GM19043 (cell line): ENCODE results near the gene RASSF5.

Experiments used
- ATAC-seq: cut with Tn5 transposase; IDR thresholded peaks from one replicate; pipeline ENCODE4 v1.9.1; 2021; ENCODE audit warnings: low read depth; ENCODE audit not compliant: unreplicated experiment

RASSF5 gene

DNA sequence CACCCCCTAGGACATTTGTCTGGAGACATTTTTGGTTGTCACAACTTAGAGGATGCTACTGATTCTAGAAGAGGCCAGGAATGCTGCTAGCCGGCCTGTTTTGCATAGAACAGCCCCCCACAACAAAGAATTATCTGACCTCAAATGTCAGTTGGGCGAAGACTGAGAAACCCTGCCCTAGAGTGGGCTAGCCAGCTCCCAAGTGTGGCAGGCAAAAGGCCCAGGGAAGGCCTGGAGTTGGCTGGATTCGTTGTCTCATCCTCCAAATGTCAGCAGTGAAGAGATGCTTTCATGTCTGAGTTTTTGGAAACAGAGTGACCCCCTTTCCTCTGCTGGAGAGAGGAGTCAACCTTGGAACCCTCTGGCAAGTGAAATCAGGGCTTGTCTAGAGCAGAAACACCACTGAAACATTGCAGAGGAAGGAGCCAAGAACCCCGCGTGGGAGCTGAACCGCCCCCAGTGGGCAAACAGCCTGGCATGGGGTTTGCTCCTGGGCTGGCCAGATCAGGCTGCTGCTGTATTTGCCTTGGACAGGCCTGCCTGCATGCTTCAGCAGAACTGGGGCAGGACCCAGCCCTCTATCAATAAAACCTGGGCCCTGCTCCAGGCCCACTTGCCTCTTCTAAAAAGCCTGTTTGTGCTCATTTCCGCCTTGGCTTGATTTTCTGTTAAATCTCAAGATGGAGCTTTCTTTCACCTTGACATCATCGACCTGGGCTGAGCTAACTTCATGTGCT lies 32.9 kb downstream of the RASSF5 start:
- ATAC-seq = no peak

DNA sequence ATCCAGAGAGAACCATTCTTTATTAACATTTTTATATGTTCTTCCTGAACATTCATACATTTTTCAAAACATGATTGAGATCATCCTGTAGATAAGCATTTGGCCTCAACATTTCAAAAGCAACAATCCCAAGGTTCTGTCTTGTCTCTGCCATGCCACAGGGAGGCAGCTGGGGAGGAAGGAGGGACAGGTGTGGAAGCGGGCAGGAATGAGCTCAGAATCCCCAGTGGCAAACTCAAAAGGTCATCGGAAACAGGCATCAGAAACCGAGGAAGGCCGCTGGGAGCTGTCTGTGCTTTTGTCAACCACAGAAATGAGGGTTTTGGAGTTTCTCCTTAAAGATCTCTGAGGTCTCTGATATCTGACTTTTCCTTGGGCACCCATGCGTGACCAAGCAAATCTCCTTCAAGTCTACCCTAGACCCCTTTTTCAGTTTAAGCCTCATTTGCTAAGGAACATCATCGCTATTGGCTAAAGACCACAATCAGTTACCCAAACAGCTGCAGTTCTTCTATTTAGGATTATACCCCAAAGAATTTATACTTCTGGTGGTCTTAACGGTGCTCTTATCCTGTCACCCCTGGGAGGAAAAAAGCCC lies 34.0 kb downstream of the RASSF5 start:
- ATAC-seq = no peak

DNA sequence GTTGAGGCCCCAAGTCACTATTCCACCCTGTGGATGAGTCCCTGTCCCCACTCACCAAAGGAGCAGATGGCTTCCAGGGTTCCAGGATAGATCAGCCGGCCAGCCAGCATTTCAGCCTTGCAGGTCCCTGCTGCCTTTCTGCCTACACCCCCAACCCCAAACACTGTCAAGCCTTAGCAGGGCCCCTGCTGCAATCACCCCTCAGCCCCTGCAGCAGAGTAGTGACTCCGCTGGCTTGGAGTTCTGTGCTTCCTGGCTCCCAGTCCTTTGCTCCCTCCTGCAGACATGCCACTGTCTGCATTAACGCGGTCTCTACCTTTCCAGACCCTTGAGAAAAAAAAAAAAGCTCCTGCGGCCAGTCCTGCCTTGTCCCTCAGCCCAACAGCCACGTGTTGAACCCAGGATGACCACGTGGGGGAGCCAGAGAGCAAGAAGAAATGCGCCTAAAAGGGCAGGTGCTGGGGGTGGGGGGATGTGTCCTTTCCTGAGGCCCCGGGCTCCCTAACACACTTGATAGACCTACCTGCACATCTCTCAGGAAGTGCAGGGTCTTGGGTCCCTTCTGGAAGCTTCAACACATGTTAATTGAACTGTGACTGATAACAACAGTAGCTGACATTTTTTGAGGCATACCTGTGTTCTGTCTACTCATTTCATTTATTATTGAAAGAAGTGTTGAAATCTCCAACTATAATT lies 37.4 kb downstream of the RASSF5 start:
- ATAC-seq = no peak

DNA sequence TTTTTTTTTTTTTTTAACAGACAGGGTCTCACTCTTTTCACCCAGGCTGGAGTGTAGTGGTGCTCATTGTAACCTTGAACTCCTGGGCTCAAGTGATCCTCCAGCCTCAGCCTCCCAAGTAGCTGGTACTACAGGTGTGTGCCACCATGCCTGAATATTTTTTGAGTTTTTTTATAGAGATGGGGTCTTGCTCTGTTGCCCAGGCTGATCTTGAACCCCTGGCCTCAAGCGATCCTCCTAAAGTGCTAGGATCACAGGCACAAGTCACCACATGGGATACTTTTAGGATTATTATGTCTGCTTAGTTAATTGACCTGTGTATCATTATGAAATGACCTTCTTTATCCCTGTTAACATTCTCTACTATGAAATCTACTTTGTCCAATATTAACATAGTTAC lies 38.0 kb downstream of the RASSF5 start:
- ATAC-seq = no peak

DNA sequence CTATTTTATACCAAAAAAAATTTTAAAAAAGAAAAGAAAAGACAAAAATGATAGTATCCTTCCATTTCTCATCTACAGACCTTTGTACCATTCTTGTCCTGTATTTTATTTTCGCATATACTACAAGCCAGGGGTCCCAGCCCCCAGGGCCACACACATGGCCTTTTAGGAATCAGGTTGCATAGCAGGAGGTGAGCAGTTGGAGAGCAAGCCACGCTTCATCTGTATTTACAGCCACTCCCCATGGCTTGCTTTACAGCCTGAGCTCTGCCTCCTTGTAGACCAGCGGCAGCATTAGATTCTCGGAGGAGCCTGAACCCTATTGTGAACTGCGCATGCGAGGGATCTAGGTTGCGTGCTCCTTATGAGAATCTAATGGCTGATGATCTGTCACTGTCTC lies 39.8 kb downstream of the RASSF5 start:
- no peak for ATAC-seq

DNA sequence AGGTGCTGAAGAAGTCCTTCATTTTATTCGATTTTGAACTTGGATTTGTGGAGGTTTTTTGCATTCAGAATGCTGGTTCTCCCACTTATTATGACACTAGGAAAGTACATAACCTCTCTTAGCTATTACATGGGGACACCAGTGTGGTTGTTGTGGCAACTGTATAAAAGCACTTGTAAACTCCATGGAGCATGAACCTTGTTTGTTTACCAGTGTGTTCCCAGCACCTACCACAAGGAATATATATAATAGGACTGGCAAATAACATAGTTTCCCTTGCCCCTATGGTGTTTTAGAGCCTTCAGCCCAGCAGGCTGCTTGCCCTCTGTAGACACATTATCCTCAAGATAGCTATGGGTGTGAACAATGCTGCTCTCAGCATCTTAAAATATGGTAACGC lies 43.1 kb downstream of the RASSF5 start:
- no peak for ATAC-seq

DNA sequence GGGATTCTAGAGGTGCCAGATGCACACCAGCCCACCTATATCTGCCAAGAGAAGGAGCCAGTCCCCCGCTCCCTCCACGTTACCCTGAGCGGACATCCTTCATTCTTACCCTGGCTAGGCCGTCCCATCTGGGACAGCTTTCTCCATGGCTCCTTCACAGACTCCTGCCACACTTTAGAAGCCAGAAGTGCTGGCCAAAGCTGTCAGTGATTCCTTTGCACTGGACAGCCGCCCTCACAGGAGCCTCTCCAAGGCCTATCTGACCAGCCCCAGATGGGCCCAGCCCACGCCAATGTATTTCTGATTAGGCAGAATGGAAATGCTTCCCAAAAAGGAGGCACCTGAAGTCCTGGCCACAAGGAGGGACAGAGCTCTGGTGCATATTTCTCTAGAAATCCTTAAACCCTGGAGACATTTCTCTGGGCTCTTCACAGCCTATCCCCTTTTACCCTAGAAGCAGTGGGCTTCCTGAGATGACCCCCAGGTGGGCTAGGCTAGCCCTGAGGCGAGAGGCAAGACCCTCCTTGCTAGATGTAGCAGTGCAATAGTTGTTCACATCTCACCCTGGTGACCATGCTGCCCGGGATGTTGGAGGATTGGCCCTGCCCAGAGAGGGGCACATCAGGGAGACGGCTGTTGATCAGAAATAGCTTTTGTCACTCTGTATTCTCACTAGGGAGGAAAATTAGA lies 44.1 kb downstream of the RASSF5 start:
- ATAC-seq = no peak

DNA sequence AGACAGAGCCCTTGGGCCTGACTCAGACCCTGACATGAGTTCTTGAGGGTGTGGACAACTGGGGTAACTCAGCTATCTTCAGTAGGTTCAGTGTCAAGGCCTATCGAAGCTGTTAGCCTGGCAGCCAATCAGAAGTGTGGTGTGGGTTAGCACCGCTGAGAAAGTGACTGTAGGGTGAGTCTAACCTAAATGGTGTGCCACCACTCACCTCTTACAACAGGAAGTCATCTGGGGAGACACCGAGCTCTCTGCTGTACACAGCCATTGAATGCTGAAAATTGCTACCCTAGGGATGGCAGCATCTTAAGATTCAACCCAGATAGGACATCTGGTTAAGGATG lies 44.6 kb downstream of the RASSF5 start:
- no peak for ATAC-seq

DNA sequence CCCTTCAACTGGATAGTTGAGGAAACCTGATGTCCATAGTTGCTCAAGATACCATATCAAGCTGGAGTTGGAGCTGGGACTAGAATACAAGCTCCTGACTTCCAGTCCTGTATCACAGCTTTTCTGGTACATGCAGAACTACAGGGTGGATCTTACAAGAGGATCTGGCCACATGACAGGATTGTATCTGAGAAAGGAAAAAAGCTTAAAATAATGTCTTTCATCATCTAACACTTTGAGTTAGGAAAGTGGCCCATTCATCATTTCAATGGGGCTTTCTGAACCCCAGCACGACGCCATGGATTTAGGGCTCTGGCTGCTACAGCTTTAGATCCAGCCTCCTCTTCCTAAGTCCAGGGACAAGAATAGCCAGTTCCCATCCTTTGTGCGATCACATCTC lies 46.9 kb downstream of the RASSF5 start:
- ATAC-seq = no peak

DNA sequence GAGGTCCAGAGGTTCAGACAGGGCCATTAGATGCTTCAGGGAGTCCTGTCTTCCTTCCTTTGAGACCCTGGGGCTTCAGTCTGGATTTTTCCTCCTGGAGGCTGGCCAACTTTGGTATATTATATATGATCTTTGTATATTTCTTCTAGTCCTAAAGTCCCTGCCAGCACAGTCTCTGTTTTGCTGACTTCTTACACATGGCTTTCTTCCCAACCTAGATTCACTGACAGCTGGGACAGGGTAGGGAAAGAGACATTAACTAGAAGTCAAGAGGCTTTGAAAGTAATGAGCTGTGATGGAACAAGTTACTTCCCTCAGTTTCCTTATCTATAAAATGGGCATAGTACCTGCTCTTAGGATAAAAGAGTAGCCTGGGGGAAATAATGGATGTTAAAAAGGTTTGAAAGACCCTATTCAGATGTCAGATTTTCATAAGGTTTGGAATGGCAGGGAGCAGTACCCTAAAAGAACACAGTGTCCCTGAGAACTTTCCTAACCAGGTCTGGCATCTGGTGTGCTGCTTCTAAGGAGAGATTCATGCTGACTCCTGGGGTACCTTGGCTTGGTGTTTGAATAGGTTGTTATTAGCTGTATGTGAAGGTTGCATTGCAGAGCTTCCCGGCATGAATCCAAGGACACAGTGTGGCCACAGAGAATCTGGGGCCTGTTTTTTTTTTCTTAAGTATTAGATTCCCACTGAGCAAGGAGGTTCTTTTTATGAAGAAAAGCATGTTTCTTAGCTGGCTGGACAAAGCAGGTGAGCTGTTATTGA lies 47.6 kb downstream of the RASSF5 start:
- no peak for ATAC-seq

DNA sequence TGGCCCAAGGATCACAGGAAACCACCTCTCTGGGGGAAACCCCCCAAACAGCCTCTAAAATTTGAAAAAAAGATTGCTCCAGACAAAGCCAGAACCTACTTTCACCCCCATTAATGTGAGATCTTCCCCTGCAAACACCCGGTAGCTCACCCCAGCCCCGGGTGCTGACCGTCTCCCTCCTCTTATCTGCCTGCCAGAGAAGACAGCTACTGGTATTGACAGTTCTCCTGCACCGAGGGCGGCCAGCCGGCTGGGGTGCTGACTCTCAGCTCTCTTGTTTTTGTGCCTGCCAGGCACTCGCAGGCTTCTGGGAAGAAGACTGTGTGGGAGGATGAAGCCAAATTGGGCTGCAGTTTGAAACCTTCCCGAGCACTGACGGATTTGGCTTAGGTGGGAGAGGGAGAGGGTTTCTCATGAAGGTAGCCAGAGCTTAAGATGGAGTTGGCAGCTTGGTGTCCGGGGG lies 48.2 kb downstream of the RASSF5 start:
- ATAC-seq = no peak

DNA sequence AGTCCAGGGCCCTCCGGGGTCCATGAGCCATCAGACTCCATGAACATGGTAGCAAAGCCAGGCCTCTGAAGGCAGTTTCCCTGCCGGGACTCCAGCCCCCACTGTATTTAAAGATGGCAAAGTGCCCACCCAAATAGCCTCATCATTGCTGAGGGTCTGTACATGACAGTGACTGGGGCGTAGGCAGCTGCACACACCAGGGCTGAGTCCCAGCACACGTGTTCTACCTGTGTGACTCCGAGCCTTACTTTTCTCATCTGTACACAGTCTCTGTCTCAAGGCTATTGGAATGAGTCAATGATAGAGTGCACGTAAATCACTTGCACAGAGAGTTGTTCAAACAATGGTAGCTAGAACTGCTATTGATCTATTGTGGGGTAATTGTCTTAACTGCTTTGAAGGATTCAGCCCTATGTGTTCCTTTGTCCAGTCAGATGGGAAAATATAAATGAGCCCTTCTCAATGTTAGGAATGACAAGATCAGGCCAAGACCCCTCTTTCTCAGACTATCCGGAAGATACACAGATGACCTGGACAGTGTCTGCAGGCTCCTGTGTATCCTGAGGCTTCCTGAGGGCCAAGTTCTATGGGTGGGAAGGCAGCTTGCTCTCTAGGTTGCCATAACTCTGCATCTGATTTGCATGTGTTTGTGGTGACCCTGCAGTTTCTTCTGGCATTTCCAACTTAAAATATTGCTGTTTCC lies 48.9 kb downstream of the RASSF5 start:
- no peak for ATAC-seq

DNA sequence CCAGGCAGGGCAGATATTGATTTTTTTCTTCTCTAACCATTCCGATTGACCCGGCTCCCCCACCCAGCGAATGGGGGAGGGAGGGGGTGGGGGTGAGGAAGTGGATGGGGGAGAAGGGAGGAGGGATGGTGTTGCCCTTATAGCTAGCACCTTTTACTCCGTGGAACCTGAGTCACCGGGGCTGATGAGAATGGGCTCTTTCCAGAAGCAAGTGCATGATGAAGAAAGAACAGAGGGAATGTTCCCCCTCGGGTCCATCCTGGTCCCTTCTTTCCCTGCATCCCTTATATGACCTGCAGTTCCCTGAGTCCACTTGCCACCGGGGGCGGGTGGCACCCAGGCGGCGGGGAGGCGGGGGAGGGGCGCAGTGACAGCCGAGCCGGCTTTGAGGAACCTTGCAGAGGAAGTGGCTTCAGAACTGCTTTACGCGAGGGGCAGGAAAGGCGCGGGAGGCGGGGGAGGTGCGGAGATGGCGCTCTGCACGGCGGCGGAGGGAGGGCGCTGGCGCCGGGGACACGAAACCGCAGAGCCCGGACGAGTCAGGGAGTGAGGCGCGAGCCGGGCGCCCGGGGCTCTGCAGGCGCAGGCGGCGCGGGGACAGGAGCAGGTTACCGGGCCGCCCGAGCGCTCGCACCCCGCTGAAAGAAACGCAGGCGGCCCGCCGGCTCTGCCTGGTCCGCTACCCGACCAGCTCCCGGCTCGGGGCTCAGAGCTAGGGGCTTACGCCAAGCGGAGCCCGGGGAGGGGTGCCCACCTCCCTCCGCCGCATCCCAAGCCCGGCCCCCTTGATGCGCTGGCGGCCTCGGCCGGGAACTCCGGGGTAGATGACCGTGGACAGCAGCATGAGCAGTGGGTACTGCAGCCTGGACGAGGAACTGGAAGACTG lies 49.7 kb downstream of the RASSF5 start:
- peak; percentile 48 for ATAC-seq

DNA sequence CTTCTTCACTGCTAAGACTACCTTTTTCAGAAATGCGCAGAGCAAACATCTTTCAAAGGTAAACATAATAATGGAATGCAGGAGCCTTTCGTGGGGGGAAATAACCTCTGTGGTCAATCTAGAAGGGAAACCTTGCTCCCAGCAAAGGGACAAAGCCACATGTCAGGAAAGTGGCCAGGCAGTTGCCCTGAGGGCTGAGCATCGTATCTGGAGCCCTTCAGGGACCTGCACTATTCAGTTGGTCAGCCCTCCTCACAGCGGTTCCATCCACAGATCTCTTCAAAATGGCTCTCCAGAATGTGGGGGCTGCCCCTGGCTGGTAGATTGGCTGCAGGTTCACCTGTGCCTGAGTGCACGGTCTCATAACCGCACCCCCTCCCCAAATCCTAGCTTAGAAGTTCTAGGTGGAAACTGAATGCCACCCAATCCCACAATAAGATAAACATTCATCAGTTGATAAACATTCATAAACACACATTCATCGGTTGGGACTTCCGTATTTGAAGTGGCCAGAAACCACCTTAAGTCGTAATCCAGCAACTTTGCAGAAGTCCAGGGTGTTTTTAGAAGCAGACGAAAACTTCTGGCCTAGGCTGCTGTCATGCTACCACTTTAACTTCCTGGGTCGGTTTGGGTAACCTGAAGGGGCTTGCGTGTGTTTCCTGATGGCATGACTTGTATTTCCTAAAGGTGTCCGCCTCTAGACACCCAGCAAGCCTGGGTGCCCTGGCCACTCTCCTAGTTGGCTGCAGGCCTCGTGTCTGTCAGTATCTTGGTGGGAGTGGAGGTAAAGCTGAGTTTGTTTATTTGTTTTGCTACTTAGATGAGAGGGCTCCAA lies 50.5 kb downstream of the RASSF5 start:
- no peak for ATAC-seq

DNA sequence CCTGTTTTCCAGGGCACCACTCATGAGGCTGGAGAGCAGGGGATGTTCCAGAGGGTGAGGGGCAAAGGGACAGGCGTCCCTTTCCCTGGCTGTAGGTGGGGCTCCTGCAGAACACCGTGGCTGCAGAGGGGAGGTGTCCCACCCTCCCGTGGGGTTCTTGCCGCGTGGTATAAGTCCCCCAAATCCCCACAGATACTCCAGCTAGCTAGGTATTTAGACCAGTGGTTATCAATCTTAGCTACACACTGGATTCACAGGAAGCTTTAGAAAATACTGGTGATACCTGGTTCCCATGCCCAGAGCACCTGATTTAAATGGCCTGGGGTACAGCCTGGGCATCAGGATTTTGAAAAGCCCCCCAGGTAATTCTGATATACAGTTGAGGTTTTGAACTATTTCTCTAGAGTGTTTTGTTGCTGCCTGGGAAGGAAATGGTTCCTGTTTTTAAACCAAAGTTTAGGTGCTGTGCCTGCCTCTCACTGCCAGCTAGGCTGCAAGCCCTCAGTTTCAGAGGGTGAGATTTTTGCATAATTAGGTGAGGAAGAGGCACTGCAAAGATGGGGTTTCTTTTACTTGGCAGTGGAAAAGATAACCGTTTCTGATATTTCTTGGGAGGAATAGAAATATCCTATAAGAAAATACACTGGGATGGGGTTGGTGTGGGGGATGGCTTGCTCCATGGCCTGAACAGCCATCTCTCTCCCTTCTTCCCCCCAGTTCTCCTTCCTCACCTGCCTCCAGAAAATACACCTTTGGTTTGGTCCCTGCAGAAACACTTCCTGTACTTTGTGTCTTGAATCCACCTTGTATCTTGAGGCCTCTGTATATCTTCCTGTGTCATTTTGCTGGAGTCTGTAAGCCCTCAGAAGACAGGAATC lies 51.7 kb downstream of the RASSF5 start:
- no peak for ATAC-seq

DNA sequence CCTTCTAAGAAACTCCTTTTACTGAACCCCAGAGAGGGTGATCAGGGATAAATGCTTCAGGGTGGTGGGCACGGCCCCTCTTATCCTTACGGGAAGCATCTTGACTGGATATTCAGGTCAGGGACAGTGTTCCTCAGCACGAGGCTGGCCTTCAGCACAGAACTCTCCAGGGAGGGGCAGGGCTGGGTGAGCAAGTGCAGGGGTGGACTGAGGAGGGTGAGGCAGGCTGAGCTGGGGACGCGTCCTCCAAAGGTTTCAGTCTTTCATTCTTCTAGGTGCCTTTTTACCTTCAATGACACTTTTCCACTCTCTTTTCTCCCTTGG lies 52.3 kb downstream of the RASSF5 start:
- ATAC-seq = no peak

DNA sequence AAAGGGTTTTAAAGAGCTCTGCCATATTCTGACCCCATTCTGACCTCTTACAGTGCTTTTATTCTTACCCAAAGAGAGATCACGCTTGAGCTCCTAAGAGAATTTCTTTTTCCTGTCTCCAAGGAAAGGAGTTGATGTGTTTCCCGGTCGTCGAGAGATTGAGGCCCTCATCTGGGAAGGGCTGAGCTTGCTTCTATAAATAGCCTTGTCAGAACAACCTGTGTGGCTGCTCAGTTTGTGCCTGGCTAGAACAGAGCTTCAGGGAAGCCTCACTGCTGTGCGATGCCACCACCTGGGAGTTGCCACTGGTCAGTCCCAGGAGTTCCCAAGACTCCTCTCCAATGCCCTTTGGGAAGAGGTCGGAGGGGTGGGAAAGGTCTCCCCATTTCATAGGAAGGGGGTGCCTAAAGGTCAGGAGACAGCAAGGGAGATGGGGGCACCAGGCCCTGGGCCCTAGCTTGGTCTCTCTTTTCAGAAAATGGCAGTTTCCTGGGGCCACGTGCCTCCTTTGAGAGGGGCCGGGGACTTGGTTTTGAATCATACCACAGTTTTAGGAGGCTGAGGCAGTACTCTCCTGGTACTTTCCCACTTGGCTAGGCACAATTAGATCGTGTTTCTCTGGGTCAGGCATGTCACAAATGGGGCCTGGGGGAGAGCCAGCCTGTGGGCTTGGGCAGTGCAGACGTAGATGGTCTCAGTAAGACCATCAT lies 52.8 kb downstream of the RASSF5 start:
- no peak for ATAC-seq
